H1 (cell line): ENCODE measurements around the gene DNAH1.

Experiments used
- HDAC6 ChIP-seq: IDR thresholded peaks from one replicate; pipeline ENCODE4 v1.7.1; 2012; ENCODE audit warnings: low read depth, mild to moderate bottlenecking, inconsistent platforms, low read length, moderate library complexity
- PHF8 ChIP-seq: fragments of 200-600 bp; sonication (generic); conservative IDR thresholded peaks from 2 replicates; pipeline ENCODE4 v1.7.1; 2012; ENCODE audit warnings: low read depth, mild to moderate bottlenecking, inconsistent platforms, low read length, moderate library complexity
- POLR2A ChIP-seq, 2 experiments: IDR thresholded peaks; 1 replicate in 1 of 2; 2 replicates in 1 of 2; pipeline ENCODE4 v1.6.1; 2011; ENCODE audit warnings: low read depth in 2 of 2, low read length in 2 of 2, mild to moderate bottlenecking in 2 of 2; ENCODE audit errors: control extremely low read depth in 1 of 2
- TCF12 ChIP-seq: IDR thresholded peaks from 2 replicates; pipeline ENCODE4 v1.6.1; 2011; ENCODE audit warnings: low read depth, mild to moderate bottlenecking, low read length
- TF ChIP-seq, protein P1 (sequence below), 3 experiments: IDR thresholded peaks; 1 replicate in 2 of 3; 2 replicates in 1 of 3; pipeline versions ENCODE4 v1.5.1 to v1.6.1; 2011; ENCODE audit warnings: low read length in 3 of 3, mild to moderate bottlenecking in 3 of 3, inconsistent platforms in 2 of 3, low read depth in 1 of 3, moderate library complexity in 1 of 3; ENCODE audit not compliant: insufficient read depth in 1 of 3; ENCODE audit errors: control extremely low read depth in 1 of 3

DNA sequence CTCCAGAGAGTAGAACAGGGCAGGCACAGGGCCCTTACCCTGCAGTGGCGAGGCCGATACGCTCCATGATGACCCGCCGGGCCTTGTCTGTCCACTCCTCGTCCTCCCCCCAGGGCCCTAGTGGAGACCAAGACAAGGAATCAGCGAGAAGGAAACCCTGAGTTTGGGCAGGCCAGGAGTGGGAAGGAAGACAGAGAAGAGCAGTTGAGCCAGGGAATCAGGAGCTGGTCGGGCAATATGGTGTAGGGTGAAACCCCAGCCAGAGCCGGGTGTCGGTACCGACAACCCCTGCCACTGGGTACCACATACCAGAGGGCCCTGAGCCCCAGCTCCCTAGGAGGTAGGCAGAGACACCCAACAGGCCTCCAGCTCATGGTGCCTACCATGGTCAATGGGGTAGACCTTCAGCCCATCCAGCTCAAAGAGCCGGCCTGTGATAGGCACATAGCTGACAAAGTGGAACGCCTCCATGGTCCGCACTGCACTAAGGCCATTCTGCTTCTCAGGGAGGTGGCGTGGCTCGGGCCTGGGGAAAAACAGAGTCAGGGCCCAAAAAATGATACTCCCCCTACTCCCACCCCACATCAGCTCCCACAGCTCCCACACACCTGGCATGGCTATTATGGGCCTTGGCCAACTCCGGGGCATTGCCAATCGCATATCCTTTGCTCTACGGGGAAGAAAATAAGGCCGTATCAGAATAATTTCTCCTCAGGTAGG is 90.8 kb downstream of the DNAH1 start:
- no peak for TF ChIP-seq HDAC6
- TF ChIP-seq POLR2A (IDR thresholded peaks at IDR 0.05; ENCODE audit: control extremely low read depth in 1 of 2, low read depth in 2 of 2, low read length in 2 of 2) = no peak
- no peak for TF ChIP-seq PHF8
- TF ChIP-seq, protein P1, sequence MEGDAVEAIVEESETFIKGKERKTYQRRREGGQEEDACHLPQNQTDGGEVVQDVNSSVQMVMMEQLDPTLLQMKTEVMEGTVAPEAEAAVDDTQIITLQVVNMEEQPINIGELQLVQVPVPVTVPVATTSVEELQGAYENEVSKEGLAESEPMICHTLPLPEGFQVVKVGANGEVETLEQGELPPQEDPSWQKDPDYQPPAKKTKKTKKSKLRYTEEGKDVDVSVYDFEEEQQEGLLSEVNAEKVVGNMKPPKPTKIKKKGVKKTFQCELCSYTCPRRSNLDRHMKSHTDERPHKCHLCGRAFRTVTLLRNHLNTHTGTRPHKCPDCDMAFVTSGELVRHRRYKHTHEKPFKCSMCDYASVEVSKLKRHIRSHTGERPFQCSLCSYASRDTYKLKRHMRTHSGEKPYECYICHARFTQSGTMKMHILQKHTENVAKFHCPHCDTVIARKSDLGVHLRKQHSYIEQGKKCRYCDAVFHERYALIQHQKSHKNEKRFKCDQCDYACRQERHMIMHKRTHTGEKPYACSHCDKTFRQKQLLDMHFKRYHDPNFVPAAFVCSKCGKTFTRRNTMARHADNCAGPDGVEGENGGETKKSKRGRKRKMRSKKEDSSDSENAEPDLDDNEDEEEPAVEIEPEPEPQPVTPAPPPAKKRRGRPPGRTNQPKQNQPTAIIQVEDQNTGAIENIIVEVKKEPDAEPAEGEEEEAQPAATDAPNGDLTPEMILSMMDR (IDR thresholded peaks at IDR 0.05; ENCODE audit: control extremely low read depth in 1 of 3, insufficient read depth in 1 of 3, low read depth in 1 of 3, low read length in 3 of 3) = no peak
- TF ChIP-seq TCF12 = no peak
